Heart left ventricle (tissue), 13 donors: Measurements from ENCODE around the gene GTPBP6.

Experiments
- POLR2A ChIP-seq, 2 donors: fragments of 450-650 bp; IDR thresholded peaks; one replicate each; pipeline ENCODE4 v1.6.1; 2017; ENCODE audit warnings: antibody characterized with exemption in 2 of 2, mild to moderate bottlenecking in 2 of 2, moderate library complexity in 2 of 2
- TF ChIP-seq, protein P1 (sequence below), 12 donors: fragments of 200-600 bp; sonication (generic) in 4 of 12; IDR thresholded peaks; one replicate each; pipeline versions ENCODE4 v1.5.0 to v1.8.0; 2018 to 2022; ENCODE audit warnings: antibody characterized with exemption in 12 of 12, mild to moderate bottlenecking in 5 of 12
- donor health status: ischemic (EF 13 %, LVEDD 7.1; RV severe dilation, severe dysfunction).
- donor health status: DM: no; HTN: yes; CAD: no.
- donor health status: DM: no; HTN: no; CAD: no.
- donor health status: ischemic (EF 25% LVEDD 6.9; RV normal size, moderate dysfunction).
- donor health status: ischemic (EF 25% LVEDD 5.7; RV mildly dilated, moderate dysfunction).
- donor health status: ischemic (EF 35%, LVEDD 5.7; RV mildly dilated, moderate dysfunction).
- donor health status: nonischemic (EF 11% LVEDD 7.7; RV severe dilation, severe dysfunction).
- donor health status: DM: yes; HTN: yes; CAD: no.
- donor health status: PGD.
- donor health status: ischemic (EF 29% LVEDD 5.4; RV normal size, mild dysfunction).
- donor health status: nonischemic (EF 23%, LVEDD 6.1; RV moderate dilation, normal function).

- TF ChIP-seq POLR2A (IDR thresholded peaks at IDR 0.05) = no peak
- TF ChIP-seq, protein P1, sequence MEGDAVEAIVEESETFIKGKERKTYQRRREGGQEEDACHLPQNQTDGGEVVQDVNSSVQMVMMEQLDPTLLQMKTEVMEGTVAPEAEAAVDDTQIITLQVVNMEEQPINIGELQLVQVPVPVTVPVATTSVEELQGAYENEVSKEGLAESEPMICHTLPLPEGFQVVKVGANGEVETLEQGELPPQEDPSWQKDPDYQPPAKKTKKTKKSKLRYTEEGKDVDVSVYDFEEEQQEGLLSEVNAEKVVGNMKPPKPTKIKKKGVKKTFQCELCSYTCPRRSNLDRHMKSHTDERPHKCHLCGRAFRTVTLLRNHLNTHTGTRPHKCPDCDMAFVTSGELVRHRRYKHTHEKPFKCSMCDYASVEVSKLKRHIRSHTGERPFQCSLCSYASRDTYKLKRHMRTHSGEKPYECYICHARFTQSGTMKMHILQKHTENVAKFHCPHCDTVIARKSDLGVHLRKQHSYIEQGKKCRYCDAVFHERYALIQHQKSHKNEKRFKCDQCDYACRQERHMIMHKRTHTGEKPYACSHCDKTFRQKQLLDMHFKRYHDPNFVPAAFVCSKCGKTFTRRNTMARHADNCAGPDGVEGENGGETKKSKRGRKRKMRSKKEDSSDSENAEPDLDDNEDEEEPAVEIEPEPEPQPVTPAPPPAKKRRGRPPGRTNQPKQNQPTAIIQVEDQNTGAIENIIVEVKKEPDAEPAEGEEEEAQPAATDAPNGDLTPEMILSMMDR (IDR thresholded peaks at IDR 0.05) = no peak
Measured at GRCh38 chrX:258291-259040, 60.1 kb downstream of the GTPBP6 start.
